IPS DF 6.9 (cell line): ENCODE data around the gene SUPT20HL1.

Experiments used
- DNase-seq: peaks from one replicate; pipeline ENCODE4 v3.0.0-alpha.2; 2013; ENCODE audit warnings: low read depth, low spot score
- H3K27ac ChIP-seq: one replicate; pipeline ENCODE4 v1.5.1; 2013; ENCODE audit warnings: low read length, control low read depth
- H3K27me3 ChIP-seq: 2 replicates; pipeline ENCODE4 v1.6.1; 2013; ENCODE audit warnings: mild to moderate bottlenecking, low read length; ENCODE audit not compliant: control insufficient read depth, insufficient read depth
- H3K36me3 ChIP-seq: 2 replicates; pipeline ENCODE4 v1.6.1; 2013; ENCODE audit warnings: low read length; ENCODE audit not compliant: control insufficient read depth, insufficient read depth
- H3K4me1 ChIP-seq: 2 replicates; pipeline ENCODE4 v1.6.1; 2013; ENCODE audit warnings: low read length; ENCODE audit not compliant: control insufficient read depth, insufficient read depth
- H3K4me3 ChIP-seq: 2 replicates; pipeline ENCODE4 v1.5.1; 2013; ENCODE audit warnings: mild to moderate bottlenecking, low read length
- H3K9me3 ChIP-seq: 2 replicates; pipeline ENCODE4 v1.6.1; 2013; ENCODE audit warnings: low read length, inconsistent platforms; ENCODE audit not compliant: control insufficient read depth, insufficient read depth
- WGBS: extraction: QIAGEN DNeasy Blood & Tissue Kit; methylation state at CpG from one replicate; pipeline ENCODE4 v1.1.7; 2013; ENCODE audit warnings: mixed read lengths, missing lambda C conversion rate; ENCODE audit not compliant: insufficient read length, insufficient coverage; 5-methylcytosine and 5-hydroxymethylcytosine counted together

SUPT20HL1 gene

GRCh38 chrX:24395775-24396174 lies 35.3 kb downstream of the SUPT20HL1 start:
- no peaks in the 10 kb centered on the region for H3K36me3 ChIP-seq
- H3K4me1 ChIP-seq = no peaks in the 10 kb centered on the region
- H3K9me3 ChIP-seq = no peaks in the 10 kb centered on the region
- H3K27ac ChIP-seq = no peak overlapping the region
- no peak overlapping the region for H3K4me3 ChIP-seq
- no peaks in the 10 kb centered on the region for H3K27me3 ChIP-seq
- no peak for DNase-seq
- WGBS = no CpG with 5 or more reads among the region's 4 CpGs

- WGBS = no CpG with 5 or more reads among the region's 5 CpGs
Measured at GRCh38 chrX:24396236-24396930, 35.9 kb downstream of the SUPT20HL1 start.

GRCh38 chrX:24396931-24397279 lies 36.5 kb downstream of the SUPT20HL1 start:
- no peaks in the 10 kb centered on the region for H3K27me3 ChIP-seq
- H3K36me3 ChIP-seq = no peaks in the 10 kb centered on the region
- H3K9me3 ChIP-seq = no peaks in the 10 kb centered on the region
- DNase-seq = no peak
- no peak overlapping the region for H3K4me3 ChIP-seq
- H3K27ac ChIP-seq = no peak overlapping the region
- no peaks in the 10 kb centered on the region for H3K4me1 ChIP-seq
- WGBS = no CpG with 5 or more reads among the region's 1 CpG

More at GRCh38 chrX:24396236-24396930, 35.9 kb downstream of the SUPT20HL1 start:
- Histone ChIP-seq H3K4me3 (no peak overlapping the region), H3K36me3 (no peaks in the 10 kb centered on the region), H3K9me3 (no peaks in the 10 kb centered on the region), H3K4me1 (no peaks in the 10 kb centered on the region), H3K27me3 (no peaks in the 10 kb centered on the region), H3K27ac (no peak overlapping the region)
- no peak for DNase-seq

GRCh38 chrX:24398766-24399165 lies 38.3 kb downstream of the SUPT20HL1 start:
- no CpG with 5 or more reads among the region's 2 CpGs for WGBS
- no peak for DNase-seq
- no peak overlapping the region for H3K27ac ChIP-seq

GRCh38 chrX:24399550-24399949 lies 39.1 kb downstream of the SUPT20HL1 start:
- DNase-seq = no peak
- no peak overlapping the region for H3K4me3 ChIP-seq
- H3K4me1 ChIP-seq = no peaks in the 10 kb centered on the region
- H3K36me3 ChIP-seq = no peaks in the 10 kb centered on the region
- H3K27me3 ChIP-seq = no peaks in the 10 kb centered on the region
- no peaks in the 10 kb centered on the region for H3K9me3 ChIP-seq
- no CpG with 5 or more reads among the region's 5 CpGs for WGBS
- no peak overlapping the region for H3K27ac ChIP-seq

More at GRCh38 chrX:24398766-24399165, 38.3 kb downstream of the SUPT20HL1 start:
- Histone ChIP-seq H3K4me3 (no peak overlapping the region), H3K9me3 (no peaks in the 10 kb centered on the region), H3K27me3 (no peaks in the 10 kb centered on the region), H3K4me1 (no peaks in the 10 kb centered on the region), H3K36me3 (no peaks in the 10 kb centered on the region)

- Histone ChIP-seq H3K4me3 (no peak overlapping the region), H3K27ac (no peak overlapping the region), H3K27me3 (no peaks in the 10 kb centered on the region), H3K4me1 (no peaks in the 10 kb centered on the region), H3K9me3 (no peaks in the 10 kb centered on the region), H3K36me3 (no peaks in the 10 kb centered on the region)
- DNase-seq = no peak
Measured at GRCh38 chrX:24405959-24406358, 45.5 kb downstream of the SUPT20HL1 start.
